Stomach (tissue), 9 donors: Measurements from ENCODE around the gene FKBP9. TPM values are rescaled to one million over a fixed set of nuclear protein-coding genes. Genes with fewer than 3 reads are reported as not detected.
A peak's percentile ranks its signal among the peaks of the same experiment; 100 is the strongest.

Source experiments
- DNase-seq, 2 donors: peaks; one replicate each; pipeline versions ENCODE4 v3.0.0 to v3.0.0-alpha.2; 2013 to 2019
- H3K27ac ChIP-seq, 5 donors: fragments of 200-600 bp in 4 of 5; sonication (generic) in 4 of 5; one replicate each; pipeline ENCODE4 v1.5.1; 2013 to 2019; ENCODE audit warnings: mild to moderate bottlenecking in 1 of 5, moderate library complexity in 1 of 5
- H3K27me3 ChIP-seq, 3 donors: fragments of 200-600 bp; sonication (generic); one replicate each; pipeline ENCODE4 v1.5.1; 2017 to 2019; ENCODE audit warnings: mixed run types in 1 of 3
- H3K36me3 ChIP-seq, 4 donors: fragments of 200-600 bp; sonication (generic); 1 replicate in 3 of 4; 2 replicates in 1 of 4; pipeline ENCODE4 v1.5.1; 2016 to 2019
- H3K4me1 ChIP-seq, 4 donors: fragments of 200-600 bp; sonication (generic); one replicate each; pipeline ENCODE4 v1.5.1; 2016 to 2019
- H3K4me3 ChIP-seq, 4 donors: fragments of 200-600 bp; sonication (generic) in 3 of 4; one replicate each; pipeline ENCODE4 v1.5.1; 2016 to 2019; ENCODE audit warnings: mild to moderate bottlenecking in 1 of 4
- H3K9me3 ChIP-seq, 4 donors: fragments of 200-600 bp; sonication (generic); one replicate each; pipeline ENCODE4 v1.5.1; 2016 to 2019
- CTCF ChIP-seq, 7 experiments: fragments of 450-650 bp in 4 of 7; fragments of 200-600 bp in 3 of 7; sonication (generic) in 3 of 7; IDR thresholded peaks; one replicate each; pipeline ENCODE4 v1.5.1; 2016 to 2019; ENCODE audit warnings: antibody characterized with exemption in 7 of 7, control low read depth in 2 of 7, mild to moderate bottlenecking in 1 of 7
- EP300 ChIP-seq: sonication (generic); formaldehyde crosslinking; IDR thresholded peaks from one replicate; pipeline ENCODE4 v1.6.1; 2017; ENCODE audit warnings: antibody characterized with exemption
- POLR2A ChIP-seq, 4 donors: fragments of 450-650 bp; IDR thresholded peaks; one replicate each; pipeline ENCODE4 v1.6.1; 2016; ENCODE audit warnings: antibody characterized with exemption in 4 of 4, control low read depth in 2 of 4, mild to moderate bottlenecking in 1 of 4, moderate library complexity in 1 of 4
- POLR2AphosphoS5 ChIP-seq, 3 donors: sonication (generic); formaldehyde crosslinking; IDR thresholded peaks; one replicate each; pipeline ENCODE4 v1.6.1; 2016; ENCODE audit warnings: antibody characterized with exemption in 3 of 3
- WGBS, 5 donors: extraction: QIAGEN DNeasy Blood & Tissue Kit in 3 of 5; methylation state at CpG; one replicate each; pipeline versions ENCODE4 v1.1.5 to v1.1.7; 2013 to 2018; 5-methylcytosine and 5-hydroxymethylcytosine counted together
- intact Hi-C: fragments of 100-400 bp; cut with DNase I; formaldehyde crosslinking; loops from one replicate; pipeline ENCODE4 v1.15.1; 2023; ENCODE audit warnings: low total_unique reads
- polyA plus RNA-seq, 3 donors: library from polyadenylated mRNA; stranded (reverse); fragments of 200-250 nt; gene quantifications; one replicate each; pipeline ENCODE4 v1.2.3, GENCODE V29; 2013
- small RNA-seq, 4 donors: library from RNA; depleted of rRNA; stranded (forward); fragments of <200 nt; gene quantifications; one replicate each; pipeline ENCODE3, GENCODE V24; 2016
- total RNA-seq, 5 donors: library from RNA; depleted of rRNA; stranded (reverse); fragments of >200 nt; gene quantifications; one replicate each; pipeline versions ENCODE4 v1.1.0 to v1.2.3, GENCODE V29; 2014 to 2016
- donor health status: healthy with polysubstance abuse.
- donor health status: Bipolar disorder and iron deficiency.
- donor health status: healthy.

Gene FKBP9
- total and polyA plus RNA-seq, 8 donors: 11.3 to 869 (median 138) TPM

GRCh38 chr7:33054261-33054964, 97.2 kb downstream of the FKBP9 start:
- no peaks in the 10 kb centered on the region for H3K9me3 ChIP-seq
- 77 to 90% (median 85%) methylated on average over 2 of the region's 2 CpGs for WGBS, 5 donors
- H3K27me3 ChIP-seq: no peaks in the 10 kb centered on the region
- intact Hi-C loops: no loop called here
- no peaks in the 10 kb centered on the region for H3K36me3 ChIP-seq
- TF ChIP-seq POLR2A (IDR thresholded peaks at IDR 0.05) (no peak), CTCF (IDR thresholded peaks at IDR 0.05) (no peak), EP300 (no peak), POLR2AphosphoS5 (IDR thresholded peaks at IDR 0.05) (no peak)
- H3K4me1 ChIP-seq: peaks cover 12 to 52% (median 24%) of the 10 kb centered on the region in 4 donors
- H3K4me3 ChIP-seq: no peak overlapping the region
- H3K27ac ChIP-seq: peak overlapping the region in 1 of 5 donors; percentile 20
- DNase-seq: no peak

- H3K27me3 ChIP-seq: no peaks in the 10 kb centered on the region
- no peaks in the 10 kb centered on the region for H3K36me3 ChIP-seq
- TF ChIP-seq EP300: no peak
- TF ChIP-seq CTCF (IDR thresholded peaks at IDR 0.05): no peak
- TF ChIP-seq POLR2AphosphoS5 (IDR thresholded peaks at IDR 0.05): no peak
- TF ChIP-seq POLR2A (IDR thresholded peaks at IDR 0.05): no peak
- intact Hi-C loops: no loop called here
- peak overlapping the region in 1 of 5 donors; percentile 20 for H3K27ac ChIP-seq
- WGBS, 5 donors: 94 to 99% (median 97%) methylated on average over 5 of the region's 5 CpGs
- H3K4me3 ChIP-seq: no peak overlapping the region
- peaks cover 12 to 52% (median 28%) of the 10 kb centered on the region in 4 donors for H3K4me1 ChIP-seq
- DNase-seq: no peak
- H3K9me3 ChIP-seq: no peaks in the 10 kb centered on the region
Observed at GRCh38 chr7:33055158-33055557, 97.9 kb downstream of the FKBP9 start.

Small RNA genes within 50 kb of the gene (small RNA-seq; reads per million reads assigned to genes)
- gene AC083863.1: 0 reads per million in 4 donors
- gene RN7SL505P: 0 reads per million in 4 donors
- 0 reads per million in 4 donors for gene RNU6-388P
- gene RPS29P14: 0 reads per million in 4 donors

Other genes with a start within 250 kb of the FKBP9 start
- gene KBTBD2, start 65.7 kb upstream of the FKBP9 start, total RNA-seq: 10 to 100 TPM in 4 of 5 donors, 1 to 10 TPM in 1; 9.0 to 90.3 (median 21.9) TPM
- gene KBTBD2, start 65.7 kb upstream of the FKBP9 start, polyA plus RNA-seq: 10 to 100 TPM in 2 of 3 donors, 1 to 10 TPM in 1; 9.9 to 13.9 (median 11.8) TPM
- 10 to 100 TPM in 3 of 5 donors, 1 to 10 TPM in 2; 1.2 to 98.0 (median 14.7) TPM for gene NT5C3A, start 105.3 kb downstream of the FKBP9 start, total RNA-seq
- gene NT5C3A, start 105.3 kb downstream of the FKBP9 start, polyA plus RNA-seq: 10 to 100 TPM; 20.1 to 66.7 (median 20.7) TPM
- 10 to 100 TPM in 1 of 5 donors, 1 to 10 TPM in 3, not detected in 1; 2.2 to 13.9 (median 5.0) TPM for gene RP9, start 152.0 kb downstream of the FKBP9 start, total RNA-seq
- 10 to 100 TPM; 11.1 to 80.0 (median 15.4) TPM for gene RP9, start 152.0 kb downstream of the FKBP9 start, polyA plus RNA-seq
- 10 to 100 TPM in 3 of 5 donors, 1 to 10 TPM in 2; 4.7 to 43.9 (median 13.3) TPM for gene BBS9, start 172.1 kb downstream of the FKBP9 start, total RNA-seq
- gene BBS9, start 172.1 kb downstream of the FKBP9 start, polyA plus RNA-seq: 1 to 10 TPM; 3.2 to 4.4 (median 3.7) TPM